Endothelial cell of umbilical vein (primary cell): ENCODE data around the gene DEPDC4. TPM values are rescaled to one million over a fixed set of nuclear protein-coding genes. Genes with fewer than 3 reads are reported as not detected.

ENCODE experiments used
- BruUV-seq: library from RNA; stranded (reverse); fragments of 400-500 nt; replicated peaks from 2 replicates; lab custom pipeline; 2021; lab: Mats Ljungman, UMichigan
- CTCF ChIA-PET: fragments of 300-600, 350-600 bp; sonication (Branson Sonifier 250); formaldehyde crosslinking; loops from one replicate; lab custom pipeline; 2021; ENCODE audit warnings: antibody characterized with exemption, inconsistent platforms; lab: Charles Lee
- POLR2A ChIA-PET: fragments of 300-600, 350-600 bp; sonication (Branson Sonifier 250); formaldehyde crosslinking; loops from one replicate; lab custom pipeline; 2021; ENCODE audit warnings: antibody characterized with exemption, inconsistent platforms; lab: Charles Lee
- DNase-seq: peaks from one replicate; pipeline ENCODE4 v3.0.0-alpha.2; 2011; ENCODE audit warnings: low read depth, low spot score
- FAIRE-seq: peaks from 2 replicates; lab custom pipeline; 2011; peaks lifted over from hg19 to GRCh38; lab: Jason Lieb, UNC
- H2AFZ ChIP-seq: 2 replicates; pipeline ENCODE4 v1.6.0; 2012; ENCODE audit warnings: low read depth, low read length, control low read depth, inconsistent platforms
- H3K27ac ChIP-seq: 2 replicates; pipeline ENCODE4 v1.5.1; 2011; ENCODE audit warnings: low read depth, mild to moderate bottlenecking, control low read depth, low read length, moderate library complexity; ENCODE audit not compliant: insufficient read depth
- H3K27me3 ChIP-seq, 2 experiments: 2 replicates each; pipeline versions ENCODE4 v1.6.0 to v1.6.1; 2011; ENCODE audit warnings: low read length in 2 of 2, mixed read lengths in 1 of 2; ENCODE audit not compliant: control insufficient read depth in 2 of 2, insufficient read depth in 2 of 2
- H3K36me3 ChIP-seq, 2 experiments: 2 replicates in 1 of 2; 3 replicates in 1 of 2; pipeline ENCODE4 v1.5.1; 2011; ENCODE audit warnings: low read length in 2 of 2, mild to moderate bottlenecking in 1 of 2, moderate library complexity in 1 of 2; ENCODE audit not compliant: control insufficient read depth in 2 of 2, insufficient read depth in 2 of 2; ENCODE audit errors: extremely low read depth in 1 of 2
- H3K4me1 ChIP-seq: 3 replicates; pipeline ENCODE4 v1.5.1; 2011; ENCODE audit warnings: mild to moderate bottlenecking, low read length; ENCODE audit not compliant: control insufficient read depth, insufficient read depth; ENCODE audit errors: extremely low read depth
- H3K4me2 ChIP-seq: 2 replicates; pipeline ENCODE4 v1.6.1; 2011; ENCODE audit warnings: low read length, control low read depth, mixed read lengths; ENCODE audit not compliant: insufficient read depth
- H3K4me3 ChIP-seq, 3 experiments: fragments of 200-600 bp in 1 of 3; sonication (generic), shearing (Covaris generic) in 1 of 3; replicated peaks in 1 of 3; 2 replicates each; pipeline ENCODE4 v1.5.1; 2011 to 2016; ENCODE audit warnings: control low read depth in 3 of 3, low read length in 3 of 3, mild to moderate bottlenecking in 2 of 3, inconsistent platforms in 1 of 3, low read depth in 1 of 3, moderate library complexity in 1 of 3; ENCODE audit not compliant: insufficient read depth in 1 of 3
- H3K79me2 ChIP-seq: 2 replicates; pipeline ENCODE4 v1.6.0; 2012; ENCODE audit warnings: low read length, inconsistent platforms; ENCODE audit not compliant: control insufficient read depth, insufficient read depth
- H3K9ac ChIP-seq: replicated peaks from 2 replicates; pipeline ENCODE3; 2011; ENCODE audit warnings: low read length, control low read depth; ENCODE audit not compliant: insufficient read depth; ENCODE audit errors: extremely low read depth
- H3K9me1 ChIP-seq: replicated peaks from 3 replicates; pipeline ENCODE4 v1.6.0; 2011; ENCODE audit warnings: mild to moderate bottlenecking, low read length; ENCODE audit not compliant: control insufficient read depth, insufficient read depth; ENCODE audit errors: extremely low read depth
- H3K9me3 ChIP-seq: replicated peaks from 2 replicates; pipeline ENCODE4 v1.5.1; 2012; ENCODE audit warnings: low read length, inconsistent platforms; ENCODE audit not compliant: control insufficient read depth, insufficient read depth
- H4K20me1 ChIP-seq: replicated peaks from 2 replicates; pipeline ENCODE3; 2011; ENCODE audit warnings: mild to moderate bottlenecking, low read length; ENCODE audit not compliant: control insufficient read depth, insufficient read depth; ENCODE audit errors: extremely low read depth
- CTCF ChIP-seq, 2 donors: IDR thresholded peaks; 1 replicate in 1 of 2; 2 replicates in 1 of 2; pipeline ENCODE4 v1.5.1; 2011; ENCODE audit warnings: low read length in 2 of 2, mild to moderate bottlenecking in 2 of 2, moderate library complexity in 2 of 2, control low read depth in 1 of 2, inconsistent platforms in 1 of 2, low read depth in 1 of 2; ENCODE audit not compliant: insufficient read depth in 1 of 2; ENCODE audit errors: extremely low read depth in 1 of 2
- EZH2 ChIP-seq: IDR thresholded peaks from 2 replicates; pipeline ENCODE4 v1.6.1; 2012; ENCODE audit warnings: borderline replicate concordance, low read depth, mild to moderate bottlenecking, moderate library complexity, low read length, inconsistent platforms; ENCODE audit not compliant: severe bottlenecking
- FOS ChIP-seq: IDR thresholded peaks from 2 replicates; pipeline ENCODE4 v1.6.1; 2011; ENCODE audit warnings: mild to moderate bottlenecking, low read length, moderate library complexity, borderline replicate concordance; ENCODE audit not compliant: insufficient read depth
- GATA2 ChIP-seq: IDR thresholded peaks from 2 replicates; pipeline ENCODE4 v1.7.0; 2011; ENCODE audit warnings: low read depth, mild to moderate bottlenecking, moderate library complexity, mixed read lengths, low read length; ENCODE audit not compliant: insufficient read length, insufficient read depth
- JUN ChIP-seq: IDR thresholded peaks from 2 replicates; pipeline ENCODE4 v1.6.1; 2011; ENCODE audit warnings: borderline replicate concordance, low read depth; ENCODE audit not compliant: insufficient read length, insufficient read depth
- MAX ChIP-seq: IDR thresholded peaks from 2 replicates; pipeline ENCODE4 v1.6.1; 2011; ENCODE audit not compliant: insufficient read depth, insufficient read length
- MYC ChIP-seq: IDR thresholded peaks from one replicate; pipeline ENCODE4 v1.6.1; 2011; ENCODE audit warnings: mild to moderate bottlenecking, low read depth, low read length
- POLR2A ChIP-seq: IDR thresholded peaks from 2 replicates; pipeline ENCODE4 v1.6.1; 2012; ENCODE audit warnings: low read depth, mild to moderate bottlenecking, control low read depth, low read length
- POLR2AphosphoS5 ChIP-seq: IDR thresholded peaks from 2 replicates; pipeline ENCODE4 v1.6.1; 2012; ENCODE audit warnings: low read depth, mild to moderate bottlenecking, control low read depth, low read length, moderate library complexity; ENCODE audit not compliant: insufficient read depth
- dilution Hi-C: fragments of 300-500 bp; cut with MboI; formaldehyde crosslinking; loops from one replicate; pipeline ENCODE4 v1.15.0; 2019; ENCODE audit warnings: low sequenced_read_pairs; ENCODE audit not compliant: extremely low pct_ligation_motif_present
- intact Hi-C: fragments of 100-400 bp; cut with micrococcal nuclease; formaldehyde crosslinking; loops from one replicate; pipeline ENCODE4 v1.10.0; 2022
- polyA plus RNA-seq, 4 experiments: library from polyadenylated mRNA; depleted of rRNA in 3 of 4; stranded (reverse) in 3 of 4; unstranded in 1 of 4; fragments of >200 nt; gene quantifications; 2 replicates each; pipeline versions ENCODE4 v1.2.1 to v1.2.3, GENCODE V29; 2011 to 2012; ENCODE audit warnings: missing spikeins in 1 of 4
- total RNA-seq: library from RNA; stranded (reverse); gene quantifications from 2 replicates; pipeline ENCODE4 v1.2.3, GENCODE V29; 2021

The DEPDC4 gene
- total and polyA plus RNA-seq, 2 donors (not counting 3 experiments of a cell fraction or from before 2014, with no cell fraction given), result 0.15 to 0.66 TPM

GRCh38 chr12:100215209-100215608 is 51.7 kb downstream of the DEPDC4 start:
- H3K27ac ChIP-seq, result no peak overlapping the region
- FAIRE-seq (no peak), DNase-seq (no peak)
- no peak overlapping the region for H3K4me3 ChIP-seq
- no peak overlapping the region for H3K9ac ChIP-seq
- no peaks in the 10 kb centered on the region for H3K27me3 ChIP-seq
- POLR2A ChIA-PET, result no interaction called here
- dilution Hi-C loops, result no loop called here
- H3K9me3 ChIP-seq, result no peaks in the 10 kb centered on the region
- no peak overlapping the region for H2AFZ ChIP-seq
- H3K36me3 ChIP-seq, result peaks cover 5 to 7% of the 10 kb centered on the region in 2 experiments
- H3K4me2 ChIP-seq, result no peak overlapping the region
- no peaks in the 10 kb centered on the region for H3K9me1 ChIP-seq
- TF ChIP-seq CTCF (IDR thresholded peaks at IDR 0.05; ENCODE audit: extremely low read depth in 1 of 2, insufficient read depth in 1 of 2, low read depth in 1 of 2, low read length in 2 of 2), result no peak
- TF ChIP-seq JUN, result no peak
- no peak for TF ChIP-seq MAX
- no peak for TF ChIP-seq POLR2A
- TF ChIP-seq POLR2AphosphoS5, result no peak
- TF ChIP-seq FOS, result no peak
- no peak for TF ChIP-seq MYC
- TF ChIP-seq EZH2, result no peak
- TF ChIP-seq GATA2, result no peak
- intact Hi-C loops, result no loop called here
- CTCF ChIA-PET, result no interaction called here
- H4K20me1 ChIP-seq, result no peaks in the 10 kb centered on the region
- no TSS peak for BruUV-seq
- no peaks in the 10 kb centered on the region for H3K79me2 ChIP-seq
- no peaks in the 10 kb centered on the region for H3K4me1 ChIP-seq
